ENCODE data around the gene ZNF337.

- TF ChIP-seq CTCF (IDR thresholded peaks at IDR 0.05; ENCODE audit: low read depth, low read length, poor library complexity, severe bottlenecking) (no peak), EZH2phosphoT487 (IDR thresholded peaks at IDR 0.05; ENCODE audit: borderline replicate concordance, low read length) (no peak)
These were observed 3.3 kb upstream of the ZNF337 start for GRCh38 chr20:25699914-25700313.

Data from DOHH2 (cell line).